GM12892 (cell line): ENCODE measurements around the gene PTPRB.

Experiments used
- POLR2A ChIP-seq: IDR thresholded peaks from 2 replicates; pipeline ENCODE4 v1.6.1; 2011; ENCODE audit warnings: low read depth, low read length, control low read depth
- POLR2AphosphoS5 ChIP-seq: IDR thresholded peaks from 2 replicates; pipeline ENCODE4 v1.6.1; 2011; ENCODE audit warnings: low read depth, low read length, control low read depth
- TAF1 ChIP-seq: IDR thresholded peaks from 2 replicates; pipeline ENCODE4 v1.6.1; 2011; ENCODE audit warnings: low read depth, mild to moderate bottlenecking, control low read depth, low read length, borderline replicate concordance

DNA sequence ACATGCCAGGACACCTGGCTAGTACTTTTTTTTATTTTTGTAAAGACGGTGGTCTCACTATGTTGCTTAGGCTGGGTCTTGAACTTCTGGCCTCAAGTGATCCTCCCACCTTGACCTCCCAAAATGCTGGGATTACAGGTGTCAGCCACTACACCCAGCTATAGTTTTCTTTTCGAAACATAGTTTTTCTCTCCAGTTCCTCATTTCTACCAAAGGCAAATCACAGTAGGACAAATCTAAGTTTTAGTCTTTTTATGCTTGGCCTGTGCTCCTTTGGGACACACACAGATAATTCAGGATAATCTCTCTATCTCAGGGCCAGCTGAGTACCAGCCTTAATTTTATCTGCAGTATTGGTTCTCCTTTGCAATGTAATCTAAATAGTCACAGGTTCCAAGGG, 170.5 kb downstream of the PTPRB start:
- TF ChIP-seq POLR2A: no peak
- TF ChIP-seq POLR2AphosphoS5: no peak
- TF ChIP-seq TAF1: no peak
